Measurements from ENCODE around the gene SLC25A6.
"Not testable (repeated sequence)": the region's sequence is repeated elsewhere in the genome, so short reads cannot be mapped to it uniquely, and the experiment has no call there.

Gene SLC25A6

GRCh38 chrX:1412551-1413161 lies 20.7 kb upstream of the SLC25A6 start:
- DNase-seq, result no peak

GRCh38 chrX:1411326-1411725 lies 19.4 kb upstream of the SLC25A6 start:
- no peak for DNase-seq

GRCh38 chrX:1407035-1407434 lies 15.1 kb upstream of the SLC25A6 start:
- DNase-seq, result no peak

GRCh38 chrX:1405769-1406168 lies 13.9 kb upstream of the SLC25A6 start:
- DNase-seq, result not testable (repeated sequence)

GRCh38 chrX:1403867-1404266 lies 12.0 kb upstream of the SLC25A6 start:
- DNase-seq, result not testable (repeated sequence)

- no peak for DNase-seq
These were observed 11.3 kb upstream of the SLC25A6 start for GRCh38 chrX:1403228-1403627.

- no peak for DNase-seq
These were observed 9.9 kb upstream of the SLC25A6 start for GRCh38 chrX:1401611-1402430.

- no peak for DNase-seq
These were observed 9.0 kb upstream of the SLC25A6 start for GRCh38 chrX:1400742-1401471.

- no peak for DNase-seq
These were observed 8.1 kb upstream of the SLC25A6 start for GRCh38 chrX:1400049-1400448.

GRCh38 chrX:1398431-1399340 lies 6.8 kb upstream of the SLC25A6 start:
- no peak for DNase-seq

GRCh38 chrX:1397441-1398270 lies 5.7 kb upstream of the SLC25A6 start:
- no peak for DNase-seq

- no peak for DNase-seq
These were observed 5.1 kb upstream of the SLC25A6 start for GRCh38 chrX:1397001-1397400.

GRCh38 chrX:1395646-1396216 lies 3.8 kb upstream of the SLC25A6 start:
- DNase-seq, result no peak

GRCh38 chrX:1394731-1395501 lies 3.0 kb upstream of the SLC25A6 start:
- DNase-seq, result no peak

- DNase-seq, result no peak
These were observed 2.1 kb upstream of the SLC25A6 start for GRCh38 chrX:1393871-1394615.

GRCh38 chrX:1392376-1393068 lies 609 bp upstream of the SLC25A6 start:
- DNase-seq, result peak; percentile 90

- DNase-seq, result peak; percentile 97
These were observed 575 bp downstream of the SLC25A6 start for GRCh38 chrX:1391370-1391706.

- no peak for DNase-seq
These were observed 1.1 kb downstream of the SLC25A6 start for GRCh38 chrX:1390621-1391369.

GRCh38 chrX:1389993-1390285 lies 2.0 kb downstream of the SLC25A6 start:
- DNase-seq, result no peak
